HG03039 (cell line): ENCODE measurements around the gene GALNT17.
"Not testable (repeated sequence)": the region's sequence is repeated elsewhere in the genome, so short reads cannot be mapped to it uniquely, and the experiment has no call there.

Experiments used
- ATAC-seq: cut with Tn5 transposase; IDR thresholded peaks from one replicate; pipeline ENCODE4 v1.9.1; 2021; ENCODE audit warnings: mild to moderate bottlenecking, moderate library complexity; ENCODE audit not compliant: unreplicated experiment

Gene GALNT17

GRCh38 chr7:71229148-71229547 lies 97.2 kb downstream of the GALNT17 start:
- ATAC-seq, result no peak

GRCh38 chr7:71229699-71230098 lies 97.8 kb downstream of the GALNT17 start:
- ATAC-seq, result no peak

- no peak for ATAC-seq
Observed at GRCh38 chr7:71235253-71235652, 103.3 kb downstream of the GALNT17 start.

- ATAC-seq, result no peak
Observed at GRCh38 chr7:71236230-71237105, 104.5 kb downstream of the GALNT17 start.

GRCh38 chr7:71237945-71238344 lies 106.0 kb downstream of the GALNT17 start:
- ATAC-seq, result no peak

GRCh38 chr7:71238581-71239295 lies 106.8 kb downstream of the GALNT17 start:
- no peak for ATAC-seq

GRCh38 chr7:71239586-71240268 lies 107.8 kb downstream of the GALNT17 start:
- ATAC-seq, result no peak

GRCh38 chr7:71243736-71244410 lies 111.9 kb downstream of the GALNT17 start:
- no peak for ATAC-seq

- no peak for ATAC-seq
Observed at GRCh38 chr7:71245038-71245437, 113.1 kb downstream of the GALNT17 start.

- ATAC-seq, result no peak
Observed at GRCh38 chr7:71251706-71252105, 119.8 kb downstream of the GALNT17 start.

- no peak for ATAC-seq
Observed at GRCh38 chr7:71254751-71255150, 122.8 kb downstream of the GALNT17 start.

- ATAC-seq, result no peak
Observed at GRCh38 chr7:71255537-71256178, 123.7 kb downstream of the GALNT17 start.

GRCh38 chr7:71261066-71261465 lies 129.1 kb downstream of the GALNT17 start:
- ATAC-seq, result no peak

- not testable (repeated sequence) for ATAC-seq
Observed at GRCh38 chr7:71262834-71263233, 130.9 kb downstream of the GALNT17 start.

GRCh38 chr7:71264005-71264404 lies 132.1 kb downstream of the GALNT17 start:
- ATAC-seq, result no peak

- ATAC-seq, result no peak
Observed at GRCh38 chr7:71266912-71267311, 135.0 kb downstream of the GALNT17 start.

GRCh38 chr7:71267734-71268469 lies 136.0 kb downstream of the GALNT17 start:
- ATAC-seq, result no peak

- ATAC-seq, result no peak
Observed at GRCh38 chr7:71270558-71270957, 138.6 kb downstream of the GALNT17 start.

GRCh38 chr7:71271203-71271602 lies 139.3 kb downstream of the GALNT17 start:
- no peak for ATAC-seq
